ENCODE data around the gene PPP2R3B.
"Not testable (repeated sequence)": the region's sequence is repeated elsewhere in the genome, so short reads cannot be mapped to it uniquely, and the experiment has no call there.

PPP2R3B gene

DNA sequence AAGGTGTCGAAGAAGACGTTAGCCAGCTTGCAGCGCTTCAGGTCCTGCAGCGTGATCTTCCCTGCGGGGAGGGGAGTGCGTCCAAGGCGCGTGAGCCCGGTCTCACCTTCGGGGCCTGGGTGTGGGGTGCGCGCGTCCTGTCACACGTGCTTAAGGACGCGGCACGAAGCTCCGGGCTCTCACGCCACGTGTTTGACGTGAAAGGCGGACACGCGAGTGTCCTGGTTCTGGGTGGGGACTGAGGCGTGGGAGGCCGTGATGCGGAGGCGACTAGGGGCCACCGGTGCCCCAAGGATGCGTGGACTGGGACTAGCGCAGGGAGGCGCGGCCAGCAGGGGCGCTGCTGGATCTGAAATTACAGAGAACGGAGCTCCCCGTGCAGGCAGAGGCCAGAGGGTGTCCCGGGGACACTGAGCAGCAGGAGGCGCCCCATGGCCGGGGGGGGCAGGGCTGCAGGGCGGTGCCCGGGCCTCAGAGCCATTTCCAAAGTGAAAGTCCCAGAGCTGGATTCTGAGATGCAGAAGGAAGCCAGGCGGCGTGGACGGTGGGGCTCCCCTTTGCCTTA, 47.8 kb downstream of the PPP2R3B start:
- no peak for DNase-seq (ENCODE audit: low read depth in 2 of 2, low spot score in 1 of 2)

DNA sequence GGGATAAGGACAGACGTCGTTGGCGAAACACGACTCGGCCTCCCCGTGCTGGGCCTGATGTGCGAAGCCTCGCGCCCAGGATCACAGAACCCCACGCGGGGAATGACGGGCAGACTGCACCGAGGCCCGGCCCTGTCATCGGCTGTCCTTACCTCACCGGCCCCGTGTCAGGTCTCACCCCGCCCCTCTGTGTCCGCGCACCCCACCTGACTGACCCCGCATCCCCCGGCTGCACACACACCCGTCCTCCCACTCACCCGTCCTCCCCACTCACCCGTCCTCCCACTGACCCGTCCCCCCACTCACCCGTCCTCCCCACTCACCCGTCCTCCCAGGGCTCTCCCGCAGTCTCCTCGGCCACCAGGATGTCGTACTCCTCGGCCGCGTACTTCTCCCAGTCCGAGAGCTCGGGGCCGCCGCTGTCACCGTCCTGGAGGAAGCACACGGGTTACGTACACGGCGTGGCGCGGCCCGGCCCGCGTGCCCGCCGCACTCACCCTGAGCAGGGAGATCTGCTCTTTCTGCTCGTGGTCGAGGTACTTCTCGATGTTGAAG, 48.3 kb downstream of the PPP2R3B start:
- DNase-seq (ENCODE audit: low read depth in 2 of 2, low spot score in 1 of 2), result no peak

DNA sequence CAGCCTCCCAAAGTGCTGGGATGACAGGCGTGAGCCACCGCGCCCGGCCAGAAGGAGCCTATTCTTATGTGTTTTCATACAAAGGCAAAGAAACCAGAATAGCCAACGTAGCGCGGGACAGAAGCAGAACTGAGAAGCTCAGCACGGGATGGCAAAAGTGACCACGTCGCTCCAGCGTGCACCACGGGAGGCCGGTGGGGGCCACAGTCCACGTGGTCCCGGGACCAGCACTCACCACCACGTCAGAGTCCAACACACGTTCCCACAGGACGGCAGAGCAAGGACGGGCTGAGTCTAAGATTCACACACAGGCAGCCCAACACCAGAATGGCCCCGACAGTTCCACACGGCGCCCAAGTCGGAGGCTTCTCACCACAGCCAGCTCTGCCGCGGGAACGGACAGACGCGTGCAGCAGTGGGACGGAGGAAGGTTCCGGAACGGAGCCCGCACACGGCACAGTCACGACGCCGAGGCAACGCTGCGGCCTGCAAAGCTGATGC, 49.3 kb downstream of the PPP2R3B start:
- DNase-seq (ENCODE audit: low read depth in 2 of 2, low spot score in 1 of 2), result no peak

DNA sequence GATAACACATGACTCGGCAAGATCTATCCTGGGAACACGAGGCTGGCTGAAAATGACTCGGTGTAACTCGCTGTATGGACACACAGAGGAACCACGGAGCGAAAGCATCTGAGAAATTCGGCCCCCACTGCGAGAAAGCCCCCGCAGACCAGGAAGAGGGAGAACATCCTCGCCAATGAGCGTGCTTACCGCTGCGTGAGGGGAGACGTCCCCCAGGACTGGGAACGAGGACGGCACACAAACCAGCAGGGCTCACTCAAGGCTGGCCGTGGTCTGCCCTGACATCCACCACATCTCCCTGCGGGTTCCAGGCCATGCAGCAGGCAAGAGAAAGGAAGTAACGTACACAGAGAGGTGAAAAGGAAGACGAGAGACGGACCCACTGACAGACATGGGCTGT, 50.5 kb downstream of the PPP2R3B start:
- DNase-seq (ENCODE audit: low read depth in 2 of 2, low spot score in 1 of 2), result no peak

DNA sequence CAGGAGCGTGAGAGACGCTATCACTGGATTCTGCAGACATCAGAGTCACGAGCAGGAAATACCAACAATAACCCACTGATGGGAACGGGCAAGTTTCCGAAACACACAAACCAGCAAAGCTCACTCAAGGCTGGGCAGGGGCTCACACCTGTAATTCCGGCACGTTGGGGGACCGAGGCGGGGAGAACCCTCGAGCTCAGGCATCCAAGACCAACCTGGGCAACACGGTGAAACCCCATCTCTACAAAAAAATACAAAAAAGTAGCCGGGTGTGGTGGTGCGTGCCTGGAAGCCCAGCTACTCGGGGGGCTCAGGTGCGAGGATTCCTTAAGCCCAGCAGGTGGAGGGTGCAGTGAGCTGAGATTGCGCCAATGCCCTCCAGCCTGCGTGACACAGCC, 51.0 kb downstream of the PPP2R3B start:
- no peak for DNase-seq (ENCODE audit: low read depth in 2 of 2, low spot score in 1 of 2)

DNA sequence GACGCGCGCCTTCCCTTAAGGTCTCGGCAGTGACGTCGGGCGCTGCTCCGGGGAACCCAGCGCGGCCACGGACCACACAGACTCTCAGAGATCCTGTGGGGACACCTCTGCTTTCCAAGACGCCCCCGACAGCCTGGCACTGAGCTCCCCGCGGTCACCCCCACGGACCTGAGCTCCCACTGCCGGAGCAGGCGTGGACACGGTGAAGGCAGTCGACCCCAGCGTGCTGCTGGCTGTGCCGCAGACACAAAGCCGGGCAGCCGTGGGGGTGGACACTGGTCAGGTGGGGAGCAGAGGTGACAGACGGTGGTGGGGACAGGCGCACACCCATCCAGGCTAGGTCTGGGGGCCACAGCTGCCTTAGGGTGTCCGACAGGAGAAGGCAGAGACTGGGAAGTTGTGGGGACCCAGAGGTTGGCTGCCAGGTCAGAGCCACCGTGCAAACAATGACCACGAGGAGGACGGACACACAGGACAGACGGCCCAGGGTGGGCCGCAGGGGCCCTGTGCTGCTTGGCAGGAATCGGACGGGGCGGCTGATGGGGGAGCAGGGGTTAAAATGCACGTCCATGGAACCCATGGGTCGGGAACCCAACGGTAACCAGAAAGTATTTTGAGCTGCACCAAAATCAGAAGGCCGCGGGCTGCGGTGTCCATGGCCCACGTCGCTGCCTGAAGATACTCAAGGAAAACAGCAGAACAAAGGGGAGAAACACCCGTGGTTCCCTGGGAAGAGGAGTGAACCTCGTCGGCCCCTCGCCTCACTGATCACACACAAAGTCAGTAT, 51.5 kb downstream of the PPP2R3B start:
- no peak for DNase-seq (ENCODE audit: low read depth in 2 of 2, low spot score in 1 of 2)

DNA sequence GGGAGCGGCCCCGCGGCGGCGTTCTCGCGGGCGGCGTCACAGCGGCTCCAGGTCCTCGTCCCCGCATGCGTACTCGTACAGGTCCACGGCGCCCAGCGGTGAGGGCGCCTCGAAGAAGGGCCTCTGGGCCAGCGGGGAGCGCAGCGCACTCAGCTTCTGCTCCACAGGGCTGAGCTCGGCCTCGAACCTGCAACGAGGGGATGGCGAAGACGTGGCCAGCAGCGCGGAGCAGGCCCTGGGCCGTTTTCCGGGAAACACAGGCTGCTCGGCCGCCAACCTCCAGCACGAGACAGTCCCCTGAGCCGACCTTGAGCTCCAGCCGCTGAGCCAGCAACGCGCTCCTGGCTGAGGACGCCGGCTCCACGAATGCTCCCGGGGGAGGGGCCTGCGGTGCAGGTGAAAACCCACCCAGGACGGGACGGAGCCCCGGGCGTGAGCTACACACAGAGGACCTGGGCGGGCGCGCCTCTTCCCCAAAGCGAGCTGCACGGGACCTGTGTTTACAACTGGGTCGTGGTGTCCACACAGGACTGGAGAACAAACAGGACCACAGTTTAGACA, 52.3 kb downstream of the PPP2R3B start:
- DNase-seq (ENCODE audit: low read depth in 2 of 2, low spot score in 1 of 2), result no peak

DNA sequence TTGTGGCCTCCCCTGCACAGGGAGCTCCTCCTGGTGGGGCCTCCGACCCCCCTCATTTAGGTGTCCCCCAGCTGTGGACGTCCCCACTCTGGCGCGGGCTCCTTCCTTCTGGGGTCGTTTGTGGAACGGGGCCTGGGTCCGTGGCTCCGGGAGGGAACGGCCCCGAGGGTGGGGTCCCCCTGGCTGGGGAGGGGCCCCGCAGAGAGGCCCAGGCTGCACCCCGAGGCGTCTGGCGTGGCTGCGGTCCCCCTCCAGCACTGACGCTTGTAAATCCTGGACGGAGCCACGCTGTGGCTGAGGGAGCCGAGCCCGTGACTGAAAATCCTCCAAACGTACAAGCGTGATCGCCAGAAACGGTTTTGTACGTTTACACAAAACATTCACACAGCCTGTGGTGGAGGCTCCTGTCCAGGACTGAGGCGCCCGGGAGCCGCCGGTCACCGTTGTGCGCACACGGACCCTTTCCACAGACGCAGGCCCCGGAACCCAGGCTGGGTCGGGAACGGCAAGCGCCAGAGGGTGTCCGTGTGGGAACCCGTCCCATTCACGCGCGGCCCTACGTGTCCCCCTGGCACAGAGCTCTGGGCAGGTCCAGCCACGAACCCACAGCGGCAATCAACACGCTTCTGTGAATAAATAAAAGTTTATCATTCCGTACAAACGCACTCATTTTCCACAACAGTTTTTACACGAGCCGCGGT, 52.9 kb downstream of the PPP2R3B start:
- DNase-seq (ENCODE audit: low read depth in 2 of 2, low spot score in 1 of 2), result no peak

DNA sequence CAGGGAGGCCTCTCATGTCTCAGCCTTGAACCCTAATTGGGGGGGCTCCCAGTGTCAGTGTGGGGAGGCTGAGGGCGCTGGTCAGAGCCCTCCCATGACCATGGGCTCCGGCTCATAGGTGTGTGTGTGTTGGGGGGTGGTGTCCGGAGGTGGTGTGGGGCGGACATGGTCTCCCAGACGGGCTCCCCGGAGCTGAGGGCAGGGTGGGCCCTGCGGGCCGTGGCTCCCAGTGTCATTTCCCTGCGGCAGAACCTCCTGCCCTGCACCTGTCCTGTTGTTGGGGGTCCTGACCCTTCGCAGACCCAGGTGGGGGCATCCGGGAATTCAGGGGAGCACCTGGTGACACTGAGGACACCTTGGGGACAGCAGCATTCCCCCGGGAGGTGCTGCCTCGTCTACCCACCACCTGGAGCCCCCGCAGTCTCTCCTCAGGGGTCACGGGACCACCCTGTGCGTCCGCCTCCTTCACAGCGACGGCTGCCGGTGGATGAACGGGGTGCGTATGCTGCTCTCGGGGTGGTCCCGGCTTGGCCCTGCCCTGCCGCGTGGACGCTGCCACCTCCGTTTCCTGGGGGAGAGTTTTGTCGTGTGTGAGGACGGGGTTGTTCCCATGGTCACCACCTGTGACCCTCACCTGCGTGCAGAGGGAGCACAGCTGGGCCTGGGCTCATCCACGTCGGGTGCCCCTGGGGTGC, 53.6 kb downstream of the PPP2R3B start:
- DNase-seq (ENCODE audit: low read depth in 2 of 2, low spot score in 1 of 2), result no peak

DNA sequence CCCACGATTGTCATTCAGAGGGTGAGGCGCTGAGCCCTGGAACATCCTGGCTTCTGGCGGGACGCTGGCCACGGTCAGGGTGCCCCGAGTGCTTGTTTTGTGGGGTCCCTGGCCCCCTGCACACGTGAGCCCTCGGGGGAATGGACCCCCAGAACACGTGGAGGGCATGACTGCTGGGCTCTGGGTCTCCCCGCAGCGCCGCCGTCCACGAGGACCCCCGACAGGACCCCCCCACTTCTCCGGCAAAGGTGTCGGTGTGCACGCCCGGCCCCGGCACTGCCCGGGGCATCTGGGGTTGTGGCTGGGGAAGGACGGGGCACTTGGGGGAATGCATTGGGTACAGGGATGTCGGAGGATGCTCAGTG, 54.2 kb downstream of the PPP2R3B start:
- DNase-seq (ENCODE audit: low read depth in 2 of 2, low spot score in 1 of 2), result no peak

DNA sequence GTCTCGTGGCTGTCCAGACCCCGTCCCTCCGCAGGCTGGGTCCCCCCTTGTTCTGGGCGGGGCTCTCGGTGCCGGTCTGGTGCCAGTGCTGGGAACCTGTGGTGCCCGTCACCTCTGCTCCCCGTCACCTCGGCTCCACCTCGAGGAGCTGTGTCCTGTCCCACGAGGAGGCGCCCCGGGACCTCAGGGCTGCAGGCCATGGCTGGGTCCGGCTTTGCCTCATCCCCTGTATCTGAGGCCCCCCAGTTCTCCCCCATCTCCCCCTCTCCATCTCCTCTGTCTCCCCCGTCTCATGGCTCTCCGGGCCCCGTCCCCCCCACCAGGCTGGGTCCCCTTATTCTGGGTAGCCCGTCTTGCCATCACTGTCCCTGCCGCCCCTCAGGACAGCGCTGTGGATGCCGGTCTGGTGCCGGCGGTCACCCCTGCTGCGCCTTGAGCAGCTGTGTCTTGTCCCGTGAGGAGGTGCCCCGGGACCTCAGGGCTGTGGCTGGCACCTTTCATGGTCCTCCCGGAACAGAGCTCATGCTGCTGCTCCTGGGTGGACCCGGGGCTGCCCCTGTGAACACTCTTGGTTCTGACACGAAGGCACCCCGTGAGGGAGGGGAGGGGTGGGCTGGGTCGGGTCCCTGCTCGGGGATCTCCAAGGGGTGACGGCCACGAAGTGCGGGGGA, 54.7 kb downstream of the PPP2R3B start:
- DNase-seq (ENCODE audit: low read depth in 2 of 2, low spot score in 1 of 2), result no peak

DNA sequence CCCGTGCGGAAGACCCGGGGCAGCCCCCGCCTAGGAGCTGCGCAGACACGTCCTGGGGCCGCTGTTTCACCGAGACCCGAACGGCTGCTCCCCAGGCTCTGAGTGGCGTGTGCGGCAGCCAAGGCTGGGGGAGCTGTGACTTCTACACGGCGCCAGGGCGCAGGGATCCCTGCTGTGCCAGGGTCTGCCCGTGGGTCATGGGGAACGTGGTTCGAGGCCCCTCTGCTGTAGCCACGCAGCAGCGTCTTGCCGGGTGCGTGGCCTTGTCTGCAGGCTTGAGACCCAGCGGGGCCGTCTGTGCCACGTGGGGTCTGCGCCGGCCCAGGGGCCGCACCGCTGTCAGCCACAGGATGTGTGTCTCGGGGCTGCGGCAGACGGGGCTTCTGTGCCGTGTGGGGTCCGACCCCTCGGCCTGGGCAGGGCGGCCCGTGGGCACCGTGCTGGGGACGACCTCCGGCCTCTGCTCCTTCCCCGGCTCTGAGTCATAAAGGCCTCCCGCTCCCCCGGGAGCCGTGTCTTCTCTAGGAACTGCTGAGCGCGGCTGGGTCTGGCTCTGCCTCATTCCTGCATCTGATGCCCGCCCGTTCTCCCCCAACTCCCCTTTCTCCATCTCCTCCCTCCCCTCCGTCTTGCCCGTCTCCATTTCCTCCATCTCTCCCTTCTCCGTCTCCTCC, 55.4 kb downstream of the PPP2R3B start:
- DNase-seq (ENCODE audit: low read depth in 2 of 2, low spot score in 1 of 2), result no peak

DNA sequence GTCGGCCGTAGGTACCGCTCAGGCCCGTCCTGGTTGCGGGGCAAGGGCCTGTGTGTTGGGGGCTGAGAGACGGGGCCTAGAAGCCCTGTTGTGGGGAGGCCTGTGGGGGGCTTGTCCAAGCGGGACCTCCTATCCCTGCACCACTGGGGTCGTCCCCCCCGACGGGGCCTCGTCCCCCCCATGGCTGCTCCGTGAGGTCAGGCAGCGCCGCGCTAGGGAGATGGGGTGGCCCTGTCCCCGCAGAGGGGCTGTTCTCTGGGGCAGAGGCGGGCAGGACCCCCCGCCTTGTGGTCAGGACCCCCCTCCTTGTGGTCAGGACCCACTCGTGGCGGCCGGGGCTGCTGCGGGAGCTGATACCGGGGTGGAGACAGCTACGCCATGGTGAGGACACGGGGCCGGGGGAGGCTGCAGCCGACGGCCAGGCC, 56.0 kb downstream of the PPP2R3B start:
- no peak for DNase-seq (ENCODE audit: low read depth in 2 of 2, low spot score in 1 of 2)

DNA sequence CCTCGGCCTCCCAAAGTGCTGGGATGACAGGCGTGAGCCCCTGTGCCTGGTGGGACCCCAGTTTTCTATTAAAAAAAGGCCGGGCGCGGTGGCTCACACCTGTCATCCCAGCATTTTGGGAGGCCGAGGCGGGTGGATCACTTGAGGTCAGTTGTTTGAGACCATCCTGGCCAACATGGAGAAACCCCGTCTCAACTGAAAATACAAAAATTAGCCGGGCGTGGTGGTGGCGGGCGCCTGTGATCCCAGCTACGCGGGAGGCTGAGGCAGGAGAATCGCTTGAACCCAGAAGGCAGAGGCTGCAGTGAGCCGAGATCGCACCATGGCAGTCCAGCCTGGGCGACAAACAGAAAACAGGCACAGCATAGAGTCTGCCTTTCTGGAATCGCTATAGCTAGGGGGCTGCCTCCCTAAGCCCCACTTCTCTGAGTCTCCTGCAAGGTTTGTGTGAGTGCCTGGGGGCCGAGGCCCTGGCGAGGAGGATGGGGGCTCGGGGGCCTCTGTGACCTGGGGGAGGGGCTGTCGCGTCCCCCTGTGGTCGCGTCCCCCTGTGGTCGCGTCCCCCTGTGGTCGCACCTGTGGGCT, 56.5 kb downstream of the PPP2R3B start:
- DNase-seq (ENCODE audit: low read depth in 2 of 2, low spot score in 1 of 2), result not testable (repeated sequence)

DNA sequence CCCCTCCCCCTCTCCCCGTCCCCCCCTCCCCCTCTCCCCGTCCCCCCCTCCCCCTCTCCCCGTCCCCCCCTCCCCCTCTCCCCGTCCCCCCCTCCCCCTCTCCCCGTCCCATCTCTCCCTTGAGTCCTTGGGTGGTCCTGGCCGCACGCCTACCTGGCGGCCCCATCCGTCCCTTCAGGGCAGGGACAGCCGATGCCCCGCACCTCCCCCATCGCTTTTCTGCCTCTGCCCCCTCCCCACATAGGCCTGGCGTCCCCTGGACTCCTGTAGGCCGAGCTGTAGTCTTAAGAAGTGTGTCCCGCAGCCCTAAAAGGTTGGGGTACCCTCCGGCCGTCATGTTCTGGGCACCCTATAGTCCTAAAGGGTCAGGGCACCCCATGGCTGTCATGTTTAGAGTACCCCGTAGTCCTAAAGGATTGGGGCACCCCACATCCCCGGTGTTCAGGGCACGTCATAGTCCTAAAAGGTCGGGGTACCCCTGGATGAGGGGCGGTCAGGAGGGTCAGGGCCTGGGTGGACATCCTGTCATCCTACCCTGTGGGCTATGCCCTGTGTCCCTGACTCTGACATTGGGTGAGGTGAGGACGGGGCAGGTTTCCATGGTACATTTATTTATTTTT, 57.3 kb downstream of the PPP2R3B start:
- no peak for DNase-seq (ENCODE audit: low read depth in 2 of 2, low spot score in 1 of 2)

DNA sequence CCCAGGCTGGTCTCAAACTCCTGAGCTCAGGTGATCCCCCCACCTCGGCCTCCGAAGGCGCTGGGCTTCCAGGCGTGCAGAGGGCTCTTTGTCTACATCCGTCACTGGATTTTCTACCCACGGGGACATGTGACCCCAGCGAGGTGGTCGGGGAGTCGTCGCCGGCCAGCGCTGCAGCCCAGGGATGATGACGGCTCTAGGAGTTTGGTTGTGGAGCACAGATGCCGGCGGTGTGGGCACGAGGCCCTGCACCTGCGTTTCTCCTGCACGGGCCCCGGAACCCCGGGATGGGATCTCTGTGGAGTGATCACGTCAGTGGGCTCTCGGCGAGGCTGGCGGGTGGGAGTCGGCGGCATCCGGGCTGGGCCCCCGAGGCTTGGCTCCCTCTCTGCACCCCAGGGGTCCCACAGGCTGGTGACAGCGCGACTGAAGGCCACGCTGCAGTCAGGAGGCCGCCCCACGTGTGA, 59.0 kb downstream of the PPP2R3B start:
- no peak for DNase-seq (ENCODE audit: low read depth in 2 of 2, low spot score in 1 of 2)

DNA sequence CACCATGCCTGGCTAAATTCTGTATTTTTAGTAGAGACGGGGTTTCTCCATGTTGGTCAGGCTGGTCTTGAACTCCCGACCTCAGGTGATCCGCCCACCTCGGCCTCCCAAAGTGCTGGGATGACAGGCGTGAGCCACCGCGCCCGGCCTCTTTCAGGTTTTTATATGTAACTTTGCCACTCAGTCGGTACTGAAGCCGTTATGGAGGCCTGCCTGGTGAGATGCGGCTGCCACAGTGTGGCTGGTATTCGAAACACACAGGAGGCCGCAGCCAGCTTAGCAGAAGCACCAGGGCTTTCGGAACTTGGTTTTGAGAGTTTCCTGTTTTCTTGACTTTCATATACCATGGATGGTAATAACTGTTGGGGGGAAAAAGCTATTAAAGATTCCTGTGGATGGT, 62.0 kb downstream of the PPP2R3B start:
- not testable (repeated sequence) for DNase-seq (ENCODE audit: low read depth in 2 of 2, low spot score in 1 of 2)

DNA sequence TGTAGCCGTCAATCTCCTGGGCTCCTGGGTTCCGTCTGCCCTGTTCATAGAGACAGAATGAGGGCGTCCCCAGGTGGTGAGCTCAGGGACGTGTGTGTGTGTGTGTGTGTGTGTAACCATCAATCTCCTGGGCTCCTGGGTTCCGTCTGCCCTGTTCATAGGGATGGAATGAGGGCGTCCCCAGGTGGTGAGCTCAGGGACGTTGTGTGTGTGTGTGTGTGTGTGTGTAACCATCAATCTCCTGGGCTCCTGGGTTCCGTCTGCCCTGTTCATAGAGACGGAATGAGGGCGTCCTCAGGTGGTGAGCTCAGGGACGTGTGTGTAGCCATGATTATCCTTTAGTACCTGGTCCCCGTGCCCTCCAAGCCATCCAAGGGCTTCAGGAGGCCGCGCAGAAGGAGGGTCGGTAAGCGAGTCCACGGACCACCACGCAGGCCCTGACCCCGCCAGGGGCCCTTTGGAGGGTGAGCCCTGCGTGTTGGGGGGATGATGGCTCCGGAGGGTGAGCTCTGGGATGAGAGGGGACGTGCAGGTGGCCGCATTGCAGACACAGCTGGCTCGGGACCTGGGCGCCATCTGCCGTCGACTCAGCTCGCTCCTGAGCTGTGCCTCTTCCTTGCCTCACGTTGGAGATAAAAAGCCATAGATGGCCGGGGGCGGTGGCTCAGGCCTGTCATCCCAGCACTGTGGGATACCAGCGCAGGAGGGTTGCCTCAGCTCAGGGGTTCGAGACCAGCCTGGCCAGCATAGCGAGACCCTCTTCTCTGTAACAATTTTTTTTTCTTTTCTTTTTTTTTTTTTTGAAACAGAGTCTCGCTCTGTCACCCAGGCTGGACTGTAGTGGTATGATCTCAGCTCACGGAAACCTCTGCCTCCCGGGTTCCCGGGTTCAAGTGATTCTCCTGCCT, 62.7 kb downstream of the PPP2R3B start:
- DNase-seq (ENCODE audit: low read depth in 2 of 2, low spot score in 1 of 2), result no peak
